DLD1 (cell line): ENCODE results near the gene EML1.

ENCODE experiments used
- in situ Hi-C: cut with HindIII; loops from 2 replicates; pipeline ENCODE4 v1.10.0; 2017; ENCODE audit warnings: low sequenced_read_pairs

Gene EML1

GRCh38 chr14:99793213-99794150 is at the start of gene EML1:
TSS of gene EML1 (plus strand) at chr14:99793413. CDS start at chr14:99793477, 64 bp downstream.
- in situ Hi-C loops, result no loop called here

- in situ Hi-C loops, result no loop called here
Observed at GRCh38 chr14:99744199-99744872, 48.9 kb upstream of the EML1 start.

GRCh38 chr14:99744873-99745224 is 48.4 kb upstream of the EML1 start:
- in situ Hi-C loops, result no loop called here

- in situ Hi-C loops, result no loop called here
Observed at GRCh38 chr14:99745307-99745951, 47.8 kb upstream of the EML1 start.

GRCh38 chr14:99747167-99747566 is 46.0 kb upstream of the EML1 start:
- in situ Hi-C loops, result no loop called here

- in situ Hi-C loops, result no loop called here
Observed at GRCh38 chr14:99747582-99748330, 45.5 kb upstream of the EML1 start.

- in situ Hi-C loops, result no loop called here
Observed at GRCh38 chr14:99748529-99748928, 44.7 kb upstream of the EML1 start.

- in situ Hi-C loops, result no loop called here
Observed at GRCh38 chr14:99749142-99749541, 44.1 kb upstream of the EML1 start.

GRCh38 chr14:99749763-99750715 is 43.2 kb upstream of the EML1 start:
- in situ Hi-C loops, result no loop called here

GRCh38 chr14:99750746-99751450 is 42.3 kb upstream of the EML1 start:
- in situ Hi-C loops, result no loop called here

- in situ Hi-C loops, result no loop called here
Observed at GRCh38 chr14:99751539-99752485, 41.4 kb upstream of the EML1 start.

- in situ Hi-C loops, result no loop called here
Observed at GRCh38 chr14:99752486-99753121, 40.6 kb upstream of the EML1 start.

- in situ Hi-C loops, result no loop called here
Observed at GRCh38 chr14:99753225-99754140, 39.7 kb upstream of the EML1 start.

- in situ Hi-C loops, result no loop called here
Observed at GRCh38 chr14:99754141-99755067, 38.8 kb upstream of the EML1 start.

- in situ Hi-C loops, result no loop called here
Observed at GRCh38 chr14:99755068-99755405, 38.2 kb upstream of the EML1 start.
